NCI-H2196 (cell line): Measurements from ENCODE around the gene SPATA32.
A peak's percentile ranks its signal among the peaks of the same experiment; 100 is the strongest.
"Not testable (repeated sequence)": the region's sequence is repeated elsewhere in the genome, so short reads cannot be mapped to it uniquely, and the experiment has no call there.

ENCODE experiments used
- DNase-seq: peaks from one replicate; lab custom pipeline; 2025; ENCODE audit not compliant: unreplicated experiment; lab: John Stamatoyannopoulos, UW

SPATA32 gene, protein sequence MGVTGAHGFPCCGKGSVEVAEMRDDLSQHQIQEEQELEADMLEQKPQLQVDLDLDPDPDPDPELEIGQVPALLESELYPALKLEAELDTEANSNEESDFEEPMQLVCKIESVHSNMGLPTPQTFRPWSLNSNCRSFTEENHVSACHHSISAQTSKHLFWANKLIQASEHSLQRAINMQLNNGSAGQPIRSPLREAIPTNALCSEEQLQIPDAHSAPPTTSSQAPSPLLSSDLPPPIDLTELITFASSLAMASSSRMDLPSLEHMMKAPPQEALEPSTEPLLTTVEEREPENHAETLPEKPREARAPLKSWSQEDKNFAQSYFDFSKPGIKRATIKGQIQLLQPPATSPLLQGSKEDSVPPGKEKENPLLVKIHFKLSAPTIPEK

DNA sequence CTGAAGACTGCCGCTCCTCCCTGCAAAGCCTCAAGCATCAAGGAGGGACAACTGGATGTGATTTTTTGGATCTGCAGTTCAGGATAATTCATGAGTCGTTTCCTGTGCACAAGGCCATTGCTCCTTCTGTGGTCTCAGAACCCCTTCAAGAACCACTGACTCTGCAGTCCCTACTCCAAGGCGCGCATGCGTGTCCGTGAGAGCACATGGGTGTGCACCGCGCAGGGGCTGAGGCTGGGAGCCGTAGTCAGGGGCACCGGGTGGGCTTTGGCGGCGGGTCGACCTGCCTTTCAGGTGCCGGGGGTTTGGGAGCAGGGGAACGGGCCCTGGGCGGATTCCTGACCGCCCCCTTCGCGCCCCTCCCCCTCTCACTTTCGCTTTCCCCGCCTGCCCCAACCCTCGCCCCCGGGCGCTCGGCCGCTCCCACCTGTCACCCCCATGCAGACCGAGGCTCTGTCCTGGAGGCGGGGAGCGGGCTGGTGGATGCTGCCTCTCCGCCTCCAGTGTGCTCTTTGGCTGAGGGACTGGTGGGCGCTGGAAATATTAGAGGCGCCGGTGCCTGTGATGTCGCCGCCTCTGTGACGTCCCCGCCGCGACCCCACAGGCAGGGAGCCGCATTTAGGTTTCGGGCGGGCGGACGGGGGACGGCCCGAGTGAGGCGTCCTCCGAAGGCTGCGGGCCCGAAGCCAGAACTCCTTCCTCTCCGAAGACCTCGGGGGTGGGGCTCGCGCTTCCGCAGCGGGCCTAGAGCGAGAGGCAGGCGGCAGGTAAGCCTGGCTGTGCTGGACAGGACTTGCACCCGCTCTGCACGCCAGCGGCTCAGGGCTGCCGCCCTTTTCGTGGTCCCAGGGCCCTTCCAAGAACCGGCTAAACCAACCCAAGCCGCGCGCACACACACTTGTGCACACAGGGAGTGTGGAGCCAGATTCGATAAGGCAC is at the start of gene SPATA32:
Gene SPATA32, minus strand, starts transcription at position 518 of the 939 bp plus-strand sequence. Its CDS starts 78 bp downstream, at position 440.
- DNase-seq = no peak

DNA sequence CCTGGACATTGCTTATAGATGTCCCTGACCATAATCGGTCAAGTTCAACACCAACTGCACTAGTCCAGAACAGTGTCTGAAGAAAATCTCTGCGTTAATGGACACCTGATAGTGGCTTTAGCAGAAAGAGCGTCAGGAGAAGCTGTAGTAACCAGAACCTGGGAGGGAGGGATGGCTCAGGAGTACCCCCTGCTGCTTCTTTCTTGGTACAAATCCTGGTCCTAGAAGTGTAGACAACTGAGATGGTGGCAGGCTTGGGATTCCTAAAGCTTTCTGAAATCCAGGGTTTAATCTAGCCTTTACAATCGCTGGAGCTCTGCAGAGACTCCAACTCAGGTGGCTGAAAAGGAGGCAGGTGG is 49.5 kb upstream of the SPATA32 start:
- DNase-seq = peak; percentile 36

DNA sequence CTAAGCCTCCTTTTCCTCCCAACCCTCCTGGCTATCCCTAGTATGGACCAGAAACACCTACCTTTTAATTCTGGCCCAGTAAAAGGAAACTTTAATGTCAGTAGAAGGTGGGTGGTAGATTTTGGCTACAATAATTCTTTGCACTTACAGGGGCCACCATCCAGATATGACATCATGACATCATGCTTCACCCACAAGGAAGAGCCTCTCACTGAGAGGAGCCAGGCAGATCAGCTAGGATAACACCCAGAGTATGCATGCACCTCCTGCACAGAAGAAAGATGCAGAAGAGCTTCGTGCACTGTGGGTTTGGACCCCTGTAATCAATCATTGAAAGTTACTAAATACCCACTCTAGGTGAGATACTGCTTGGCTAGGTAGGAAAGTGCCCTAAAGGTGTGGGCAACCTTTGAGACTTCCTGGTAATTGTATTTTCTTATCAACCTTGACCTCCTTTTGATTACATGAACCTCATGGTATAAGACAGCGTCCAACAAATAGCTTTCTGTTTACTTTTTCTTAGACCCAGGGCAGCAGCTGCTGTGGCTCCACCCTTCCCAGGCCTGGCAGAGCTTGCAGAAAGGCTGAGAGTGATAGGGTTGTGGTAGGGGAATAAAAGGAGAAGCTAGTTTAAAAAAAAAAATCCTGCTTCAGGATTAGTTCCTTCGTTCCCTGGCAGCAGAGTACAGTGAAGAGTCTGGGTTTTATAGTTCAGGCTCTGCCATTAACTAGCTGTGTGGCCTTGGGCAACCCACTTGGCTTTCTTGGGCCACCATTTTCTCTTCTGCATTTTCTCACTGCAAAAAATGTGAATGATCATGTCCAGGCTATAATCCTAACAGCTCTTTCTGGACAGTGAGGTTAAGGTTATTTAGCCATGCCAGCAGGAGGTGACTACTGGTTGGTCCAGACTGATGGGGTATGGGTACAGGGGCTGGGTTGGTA is 48.8 kb upstream of the SPATA32 start:
- DNase-seq = peak; percentile 77

DNA sequence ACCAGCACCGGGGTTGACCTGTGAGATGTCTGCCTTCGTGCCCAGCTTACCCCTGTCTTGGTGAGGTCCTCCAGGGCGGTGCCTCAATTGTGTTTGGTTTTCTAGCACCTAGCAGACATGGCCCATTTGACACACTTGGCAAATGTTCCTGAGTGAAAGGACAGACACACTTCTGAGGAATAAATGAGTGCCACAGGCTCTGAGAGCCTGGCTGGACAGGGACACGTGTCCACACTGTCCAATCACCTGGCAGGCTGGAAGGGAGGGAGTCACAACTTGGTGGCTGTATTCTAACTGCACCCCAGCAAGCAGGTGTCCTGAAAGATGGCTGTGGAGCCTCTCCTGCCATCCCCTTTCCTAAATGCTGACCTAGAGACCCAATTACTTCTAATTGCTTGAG is 47.5 kb upstream of the SPATA32 start:
- DNase-seq = no peak

DNA sequence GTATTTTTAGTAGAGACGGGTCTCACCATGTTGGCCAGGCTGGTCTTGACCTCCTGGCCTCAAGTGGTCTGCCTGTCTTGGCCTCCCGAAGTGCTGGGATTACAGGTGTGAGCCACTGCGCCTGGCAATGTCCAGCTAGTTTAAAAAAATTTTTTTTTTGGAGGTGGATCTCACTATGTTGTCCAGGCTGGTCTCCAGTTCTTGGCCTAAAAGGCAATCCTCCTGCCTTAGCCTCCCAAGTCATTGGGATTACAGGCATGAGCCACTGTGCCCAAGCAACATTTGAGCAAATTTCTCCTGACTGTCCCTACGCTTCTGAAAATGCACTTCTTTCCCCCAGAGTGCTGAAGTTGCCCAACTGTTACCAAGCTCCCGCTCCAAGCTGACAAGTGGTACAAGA is 46.9 kb upstream of the SPATA32 start:
- DNase-seq = no peak

DNA sequence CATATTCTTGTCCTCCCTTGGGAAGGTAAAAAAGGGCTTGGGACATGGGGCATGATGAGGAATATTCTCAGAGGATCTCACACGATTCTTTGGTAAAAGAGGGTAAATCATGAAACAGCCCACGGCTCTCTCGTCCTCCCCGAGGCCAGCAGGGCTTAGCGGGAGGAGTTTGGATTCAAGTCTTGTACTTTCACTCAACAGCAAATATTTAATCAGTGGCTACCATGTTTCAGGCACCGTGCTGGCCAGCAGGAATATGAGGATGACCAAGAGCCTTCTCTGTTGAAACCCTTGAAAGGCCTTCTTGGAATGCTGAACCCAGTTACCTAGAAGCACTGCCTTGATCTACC is 46.1 kb upstream of the SPATA32 start:
- no peak for DNase-seq

DNA sequence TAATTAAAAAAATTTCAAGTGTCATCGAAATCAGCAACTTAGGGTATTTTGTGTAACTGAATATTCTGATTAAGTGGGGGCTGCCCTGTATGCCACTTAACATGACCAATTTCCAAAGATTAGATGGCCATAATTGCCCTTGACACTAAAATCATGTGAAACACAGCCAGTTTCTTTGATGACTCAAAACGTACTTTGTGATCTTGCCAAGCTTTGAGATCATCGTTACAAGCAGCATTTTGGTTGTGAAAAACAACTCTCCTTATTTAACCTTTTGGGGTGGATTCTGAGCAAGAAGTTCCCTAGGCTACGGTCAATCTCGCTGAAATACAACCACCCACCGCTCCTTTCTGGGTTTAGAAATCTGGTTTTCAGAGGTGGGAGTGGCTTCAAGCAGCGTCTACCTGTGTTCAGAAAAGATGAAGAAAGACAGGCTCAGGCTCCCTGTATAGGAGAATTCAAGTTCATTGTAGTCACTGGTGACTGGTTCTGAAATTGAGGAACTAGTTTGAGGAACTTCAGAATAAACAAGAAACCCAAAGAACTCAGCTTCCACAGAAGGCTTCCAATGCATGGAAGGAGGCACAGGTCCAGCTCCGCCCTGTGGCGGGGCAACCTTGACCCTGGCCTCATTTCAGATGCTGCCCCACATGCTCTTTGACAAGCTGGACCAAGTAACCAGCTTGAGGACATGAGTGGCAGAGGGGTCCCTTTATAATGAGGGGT is 45.6 kb upstream of the SPATA32 start:
- DNase-seq = peak; percentile 66

DNA sequence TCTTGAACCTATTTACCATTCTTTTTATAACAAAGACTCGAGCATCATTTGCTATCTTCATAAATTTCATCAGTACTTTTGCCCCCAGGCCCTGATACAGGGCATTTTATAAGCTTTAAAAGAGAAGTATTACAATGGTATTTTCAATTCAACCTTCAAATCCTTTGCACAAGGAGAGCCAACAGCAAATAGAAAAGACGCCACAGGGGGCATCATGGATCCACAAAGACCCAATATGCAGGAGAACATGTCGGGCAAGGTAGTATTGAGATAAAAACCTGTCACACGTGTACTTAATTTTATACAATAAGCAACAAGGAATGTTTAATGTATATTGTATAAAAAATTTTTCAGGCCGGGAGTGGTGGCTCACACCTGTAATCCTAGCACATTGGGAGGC is 44.7 kb upstream of the SPATA32 start:
- no peak for DNase-seq

DNA sequence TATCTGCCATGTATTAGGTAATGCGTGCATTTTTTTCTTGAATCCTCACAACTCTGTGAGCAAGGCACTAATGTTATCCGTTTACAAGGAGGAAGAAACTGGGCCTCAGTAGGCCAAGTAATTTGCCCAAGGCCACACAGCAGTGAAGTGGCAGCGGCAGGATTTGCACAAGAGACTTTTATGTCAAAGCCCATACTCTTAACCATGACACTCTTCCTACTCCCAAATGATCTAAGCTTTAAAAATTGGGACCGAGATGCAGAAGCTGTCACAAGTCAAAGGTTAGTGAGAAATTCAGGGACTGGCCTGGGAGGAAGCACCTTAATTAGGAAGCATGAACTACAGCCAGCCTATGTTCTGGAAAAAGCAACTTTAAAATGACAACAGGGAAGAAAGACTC is 44.2 kb upstream of the SPATA32 start:
- DNase-seq = no peak

DNA sequence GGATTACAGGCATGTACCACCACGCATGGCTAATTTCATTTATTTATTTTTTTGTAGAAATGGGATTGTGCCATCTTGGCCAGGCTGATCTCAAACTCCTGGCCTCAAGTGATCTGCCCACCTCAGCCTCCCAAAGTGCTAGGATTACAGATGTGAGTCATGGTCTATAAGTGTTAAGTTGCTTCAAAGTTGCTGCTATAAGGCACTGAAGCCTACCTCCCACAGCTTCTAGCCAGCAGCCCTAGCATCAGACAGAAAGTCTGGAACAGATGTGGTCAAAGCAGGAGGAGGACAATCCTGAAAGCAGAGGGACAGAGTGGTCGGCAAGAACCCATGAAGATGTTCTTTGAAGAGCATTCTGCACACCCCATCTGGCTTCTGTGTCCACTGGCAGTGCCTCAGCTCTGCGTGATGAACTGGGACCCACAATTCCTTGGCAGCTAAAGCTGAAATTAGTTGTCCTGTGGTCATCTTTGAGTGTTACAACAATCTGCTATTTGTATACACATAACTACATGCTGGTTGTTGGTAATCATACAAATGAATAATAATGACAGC is 43.7 kb upstream of the SPATA32 start:
- DNase-seq = no peak

DNA sequence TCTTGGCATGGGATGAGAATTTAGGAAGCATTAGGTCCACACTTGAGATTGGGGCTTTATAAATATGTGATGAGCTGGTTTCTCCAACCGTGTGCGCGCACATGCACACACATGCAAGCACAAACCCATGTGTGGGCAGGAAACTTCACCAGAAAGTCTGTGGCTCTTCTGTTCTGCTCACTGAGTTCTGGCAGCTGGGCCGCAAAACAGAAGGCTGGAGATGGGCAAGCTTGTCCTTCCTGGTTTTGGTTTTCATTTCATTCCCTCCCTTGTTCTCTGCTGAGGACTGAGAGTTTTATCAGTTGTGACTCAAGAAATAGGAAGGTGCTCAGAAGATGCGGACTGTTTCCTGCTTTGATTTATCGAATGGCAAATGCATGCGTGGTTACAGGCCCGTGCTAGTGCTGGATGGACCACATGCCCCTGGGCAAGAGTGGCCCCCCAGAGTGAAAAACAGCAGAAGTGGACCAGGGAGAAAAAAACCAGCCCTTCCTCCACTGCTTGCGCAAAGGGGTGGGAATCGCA is 40.8 kb upstream of the SPATA32 start:
- DNase-seq = peak; percentile 24

DNA sequence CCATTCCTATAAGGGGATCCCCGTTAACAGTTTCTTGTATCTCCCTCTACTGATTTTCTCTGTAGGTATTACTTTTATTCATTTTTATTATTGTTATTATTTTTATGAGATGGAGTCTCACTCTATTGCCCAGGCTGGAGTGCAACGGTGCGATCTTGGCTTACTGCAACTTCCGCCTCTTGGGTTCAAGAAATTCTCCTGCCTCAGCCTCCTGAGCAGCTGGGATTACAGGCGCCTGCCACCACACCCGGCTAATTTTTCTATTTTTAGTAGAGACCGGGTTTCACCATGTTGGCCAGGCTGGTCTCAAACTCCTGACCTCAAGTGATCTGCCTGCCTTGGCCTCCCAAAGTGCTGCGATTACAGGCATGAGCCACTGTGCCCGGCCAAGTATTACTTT is 40.3 kb upstream of the SPATA32 start:
- DNase-seq = not testable (repeated sequence)

DNA sequence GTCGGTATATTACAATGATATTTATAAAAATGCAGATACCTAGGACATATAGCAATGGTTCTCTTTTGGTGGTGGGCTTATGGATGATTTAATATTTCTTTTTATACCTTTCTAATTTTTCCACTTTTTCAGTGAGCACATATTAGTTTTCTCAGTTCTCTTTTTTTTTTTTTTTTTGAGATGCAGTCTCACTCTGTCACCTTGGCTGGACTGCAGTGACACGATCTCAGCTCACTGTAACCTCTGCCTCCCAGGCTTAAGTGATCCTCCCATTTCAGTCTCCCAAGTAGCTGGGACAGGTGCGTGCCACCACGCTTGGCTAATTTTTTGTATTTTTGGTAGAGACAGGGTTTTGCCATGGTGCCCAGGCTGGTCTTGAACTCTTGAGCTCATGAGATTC is 39.8 kb upstream of the SPATA32 start:
- DNase-seq = no peak

DNA sequence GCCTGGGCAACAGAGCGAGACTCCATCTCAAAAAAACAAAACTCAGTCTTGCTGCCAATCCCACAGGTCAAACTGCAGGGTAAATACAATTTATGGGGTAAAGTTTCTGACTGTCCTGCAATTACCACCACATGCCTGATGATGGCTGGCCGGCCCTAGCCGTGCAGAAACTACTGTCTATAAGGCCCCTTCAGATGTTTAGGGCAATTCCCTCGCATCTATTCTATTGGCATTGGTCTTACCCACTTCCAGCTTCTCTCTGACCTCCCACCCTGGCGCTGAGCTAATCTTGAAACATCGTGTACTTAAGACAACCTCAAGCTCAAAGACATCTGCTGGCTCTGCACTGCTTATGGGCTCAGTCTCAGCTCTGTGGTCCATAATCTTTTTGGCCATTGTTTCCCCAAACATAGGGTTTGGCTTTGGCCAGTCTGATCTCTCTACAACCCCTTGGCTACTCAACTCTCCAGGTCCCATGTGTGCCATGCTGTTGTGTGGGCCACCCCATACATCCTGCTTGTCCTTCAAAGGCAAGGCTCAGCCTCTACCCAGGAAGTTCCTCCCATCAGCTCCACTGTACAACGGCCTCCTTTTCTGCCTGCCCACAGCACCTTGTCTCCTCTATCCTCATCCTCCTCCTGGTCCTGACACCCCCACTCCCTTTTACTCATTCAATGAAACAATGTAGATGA is 38.3 kb upstream of the SPATA32 start:
- no peak for DNase-seq

DNA sequence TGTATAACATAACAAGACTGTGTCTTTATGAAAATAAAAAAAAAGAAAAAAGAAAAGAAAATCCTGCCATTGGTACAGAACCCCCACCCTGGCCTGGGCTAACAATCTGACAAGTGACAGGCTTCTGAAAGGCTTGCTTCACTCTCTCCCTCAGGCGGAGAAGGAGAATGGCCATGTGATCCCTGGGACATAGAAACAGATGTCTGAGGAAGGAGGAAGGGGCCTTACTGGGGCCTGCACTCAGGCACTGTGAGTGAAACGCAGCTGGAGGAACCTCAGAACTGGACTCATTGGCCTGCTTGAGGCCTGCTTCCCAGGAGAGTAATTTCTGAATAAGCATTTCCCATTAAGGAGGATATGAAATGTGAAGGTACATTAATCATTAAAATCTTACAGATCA is 37.5 kb upstream of the SPATA32 start:
- no peak for DNase-seq

DNA sequence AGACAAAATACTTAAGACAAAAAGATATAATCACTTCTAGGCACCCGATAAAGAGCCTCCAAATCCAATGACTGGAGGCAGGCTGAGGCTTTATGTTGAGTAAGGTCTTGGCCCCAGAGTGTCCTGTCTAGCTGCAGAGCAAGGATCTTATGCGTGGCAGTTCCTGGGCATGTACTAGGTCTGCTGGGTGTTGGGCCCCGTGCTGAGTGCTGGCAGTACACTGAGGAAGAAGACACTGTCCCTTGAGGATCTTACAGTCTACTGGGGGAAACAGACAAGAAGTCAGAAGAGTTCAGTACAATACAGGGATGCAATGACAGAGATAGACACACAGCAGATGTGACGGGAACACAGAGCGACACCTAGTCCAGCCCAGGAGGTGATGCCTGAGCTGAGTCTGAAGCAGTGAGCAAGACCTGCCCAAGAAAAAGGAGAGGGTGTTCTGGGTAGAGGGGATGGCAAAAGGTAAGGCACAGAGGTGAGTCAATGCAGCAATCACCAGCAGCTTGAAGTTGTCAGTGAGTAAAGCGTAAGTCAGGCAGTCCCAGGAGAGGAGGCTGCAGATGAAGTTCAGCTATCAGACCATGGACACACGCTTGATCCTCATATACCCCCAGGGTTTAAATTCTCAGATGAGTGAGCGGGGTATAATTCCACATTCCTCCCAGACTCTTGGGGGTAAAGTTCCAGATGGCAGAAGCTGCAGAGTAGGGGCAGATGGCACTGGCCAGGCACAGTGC is 36.8 kb upstream of the SPATA32 start:
- DNase-seq = no peak

DNA sequence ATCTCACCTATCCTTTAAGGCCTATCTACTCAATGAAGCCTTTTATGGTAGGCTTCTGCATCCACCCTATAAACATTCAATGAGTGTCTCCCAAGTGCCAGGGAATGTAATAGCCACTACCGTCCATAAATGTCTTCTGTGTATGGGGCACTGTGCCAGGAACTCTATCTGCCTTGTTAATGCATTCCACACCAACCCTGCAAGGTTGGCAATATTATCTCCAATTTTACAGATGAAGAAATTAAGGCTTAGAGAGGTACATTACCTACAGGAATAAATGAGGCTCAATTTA is 34.9 kb upstream of the SPATA32 start:
- peak; percentile 35 for DNase-seq

DNA sequence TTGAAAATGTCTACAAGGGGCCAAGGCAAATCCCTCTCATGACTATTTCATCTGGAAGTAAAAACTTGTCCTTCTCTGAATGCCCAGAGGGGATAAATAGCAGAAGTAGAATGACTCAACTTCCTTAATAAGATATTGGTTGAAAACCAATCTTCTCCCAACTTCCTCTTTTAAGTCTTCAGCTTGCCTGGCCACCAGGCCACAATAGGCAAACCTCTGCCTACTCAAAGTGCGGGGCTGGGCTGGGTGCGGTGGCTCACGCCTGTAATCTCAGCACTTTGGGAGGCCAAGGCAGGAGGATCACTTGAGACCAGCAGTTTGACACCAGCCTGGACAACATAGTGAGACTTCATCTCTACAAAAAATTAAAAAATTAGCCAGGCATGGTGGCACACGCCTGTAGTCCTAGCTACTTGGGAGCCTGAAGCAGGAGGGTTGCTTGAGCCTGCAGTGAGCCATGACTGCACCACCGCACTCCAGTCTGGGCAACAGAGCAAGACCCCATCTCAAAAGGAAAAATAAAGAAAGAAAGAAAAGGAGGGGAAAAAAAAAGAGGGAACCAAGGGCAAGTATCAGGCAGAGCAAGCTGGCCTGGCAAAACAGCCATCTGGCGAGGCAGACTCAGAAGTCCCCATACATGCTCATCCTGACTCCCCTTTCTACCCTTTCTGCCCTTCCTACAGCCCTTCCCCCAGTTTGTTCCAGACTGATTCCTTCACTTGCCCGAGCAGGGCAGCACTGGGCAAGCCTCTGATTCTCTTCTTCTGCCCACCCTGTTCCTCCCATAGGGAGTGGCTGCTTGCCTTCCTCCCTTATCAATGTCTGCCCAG is 34.3 kb upstream of the SPATA32 start:
- DNase-seq = no peak
